GM21528 (cell line): ENCODE data around the gene GDI2.
"Not testable (repeated sequence)": the region's sequence is repeated elsewhere in the genome, so short reads cannot be mapped to it uniquely, and the experiment has no call there.

Experiments used
- ATAC-seq: cut with Tn5 transposase; IDR thresholded peaks from one replicate; pipeline ENCODE4 v1.9.1; 2021; ENCODE audit warnings: mild to moderate bottlenecking, moderate library complexity; ENCODE audit not compliant: unreplicated experiment, low FRiP score

Gene GDI2

GRCh38 chr10:5813341-5814109 is at the start of gene GDI2:
GDI2 (minus strand) TSS chr10:5813434; CDS start chr10:5813258, 176 bp downstream.
- peak; percentile 69 for ATAC-seq

- ATAC-seq: peak; percentile 98
Observed at GRCh38 chr10:5862360-5862961, 49.2 kb upstream of the GDI2 start.

- no peak for ATAC-seq
Observed at GRCh38 chr10:5860066-5860465, 46.8 kb upstream of the GDI2 start.

GRCh38 chr10:5858811-5859210 is 45.6 kb upstream of the GDI2 start:
- ATAC-seq: no peak

- ATAC-seq: no peak
Observed at GRCh38 chr10:5856701-5857004, 43.4 kb upstream of the GDI2 start.

GRCh38 chr10:5855979-5856700 is 42.9 kb upstream of the GDI2 start:
- no peak for ATAC-seq

GRCh38 chr10:5854131-5854475 is 40.9 kb upstream of the GDI2 start:
- ATAC-seq: no peak

- ATAC-seq: not testable (repeated sequence)
Observed at GRCh38 chr10:5846667-5847066, 33.4 kb upstream of the GDI2 start.

GRCh38 chr10:5844345-5845055 is 31.3 kb upstream of the GDI2 start:
- ATAC-seq: no peak

GRCh38 chr10:5843686-5844344 is 30.6 kb upstream of the GDI2 start:
- no peak for ATAC-seq

GRCh38 chr10:5841965-5842364 is 28.7 kb upstream of the GDI2 start:
- ATAC-seq: no peak

- peak; percentile 72 for ATAC-seq
Observed at GRCh38 chr10:5840314-5841307, 27.4 kb upstream of the GDI2 start.

- not testable (repeated sequence) for ATAC-seq
Observed at GRCh38 chr10:5836181-5836580, 22.9 kb upstream of the GDI2 start.

- ATAC-seq: no peak
Observed at GRCh38 chr10:5835446-5836095, 22.3 kb upstream of the GDI2 start.

- no peak for ATAC-seq
Observed at GRCh38 chr10:5833814-5834213, 20.6 kb upstream of the GDI2 start.

- ATAC-seq: no peak
Observed at GRCh38 chr10:5832946-5833345, 19.7 kb upstream of the GDI2 start.

- no peak for ATAC-seq
Observed at GRCh38 chr10:5831446-5831782, 18.2 kb upstream of the GDI2 start.

- ATAC-seq: no peak
Observed at GRCh38 chr10:5830629-5831445, 17.6 kb upstream of the GDI2 start.
